Natural killer cell (primary cell): ENCODE measurements around the gene ANKRD40. TPM values are rescaled to one million over a fixed set of nuclear protein-coding genes. Genes with fewer than 3 reads are reported as not detected.
A peak's percentile ranks its signal among the peaks of the same experiment; 100 is the strongest.

Experiments used
- ATAC-seq, 3 donors: fragments of 150-1000 bp in 2 of 3; fragments of 200-7000 bp in 1 of 3; cut with Tn5 transposase; 1 replicate in 1 of 3; 2 replicates in 2 of 3; pipeline ENCODE4 v1.10.0; 2021; ENCODE audit warnings: mild to moderate bottlenecking in 2 of 3, moderate library complexity in 2 of 3
- DNase-seq, 2 donors: peaks; one replicate each; pipeline versions ENCODE4 v3.0.0 to v3.0.0-alpha.2; 2013 to 2021; ENCODE audit warnings: mixed read lengths in 1 of 2
- H3K27ac ChIP-seq: one replicate; pipeline ENCODE4 v1.5.1; 2013; ENCODE audit warnings: mild to moderate bottlenecking, low read length
- H3K27me3 ChIP-seq: one replicate; pipeline ENCODE4 v1.6.1; 2013; ENCODE audit warnings: low read length; ENCODE audit not compliant: control insufficient read depth, insufficient read depth
- H3K36me3 ChIP-seq: one replicate; pipeline ENCODE4 v1.6.1; 2013; ENCODE audit warnings: low read length; ENCODE audit not compliant: control insufficient read depth, insufficient read depth
- H3K4me1 ChIP-seq: one replicate; pipeline ENCODE4 v1.6.1; 2013; ENCODE audit warnings: low read length; ENCODE audit not compliant: control insufficient read depth, insufficient read depth
- H3K4me3 ChIP-seq: one replicate; pipeline ENCODE4 v1.5.1; 2013; ENCODE audit warnings: low read length
- H3K9me3 ChIP-seq: one replicate; pipeline ENCODE4 v1.6.1; 2013; ENCODE audit warnings: low read length; ENCODE audit not compliant: control insufficient read depth, insufficient read depth
- H3K27ac Mint-ChIP-seq, 2 donors: one replicate each; pipeline ENCODE4 v1.8.0; 2022; ENCODE audit warnings: mild to moderate bottlenecking in 2 of 2, mixed read lengths in 2 of 2, moderate library complexity in 1 of 2
- H3K27me3 Mint-ChIP-seq, 2 donors: one replicate each; pipeline ENCODE4 v1.8.0; 2022; ENCODE audit warnings: low read depth in 2 of 2, mixed read lengths in 2 of 2
- H3K36me3 Mint-ChIP-seq: one replicate; pipeline ENCODE4 v1.8.0; 2022; ENCODE audit warnings: mixed read lengths
- H3K4me1 Mint-ChIP-seq, 2 donors: one replicate each; pipeline ENCODE4 v1.8.0; 2022; ENCODE audit warnings: mixed read lengths in 2 of 2
- H3K4me3 Mint-ChIP-seq: one replicate; pipeline ENCODE4 v1.8.0; 2022; ENCODE audit warnings: mild to moderate bottlenecking, moderate library complexity, mixed read lengths
- H3K9me3 Mint-ChIP-seq, 2 donors: one replicate each; pipeline ENCODE4 v1.8.0; 2022; ENCODE audit warnings: mixed read lengths in 2 of 2
- CTCF ChIP-seq: fragments of 200-600 bp; IDR thresholded peaks from one replicate; pipeline ENCODE4 v1.8.0; 2022; ENCODE audit warnings: antibody characterized with exemption
- WGBS: methylation state at CpG from one replicate; pipeline ENCODE4 v1.1.7; 2013; ENCODE audit warnings: missing lambda C conversion rate; ENCODE audit not compliant: insufficient coverage; 5-methylcytosine and 5-hydroxymethylcytosine counted together
- intact Hi-C: fragments of 100-400 bp; cut with micrococcal nuclease; formaldehyde crosslinking; loops from one replicate; pipeline ENCODE4 v1.14.2; 2022
- total RNA-seq, 4 donors: library from RNA; stranded (reverse); fragments of 120-200 nt in 1 of 4; gene quantifications; one replicate each; pipeline versions ENCODE4 v1.2.3 to v1.2.4, GENCODE V29; 2013 to 2022

Gene ANKRD40
- total RNA-seq, 3 donors from 2014 or later (not counting 1 experiment from before 2014, with no cell fraction given): 22.1 to 32.0 (median 30.8) TPM

GRCh38 chr17:50735287-50735686, 27.6 kb upstream of the ANKRD40 start:
- no peaks in the 10 kb centered on the region for H3K27me3 ChIP-seq
- Mint-ChIP-seq H3K36me3 (no peaks in the 10 kb centered on the region), H3K27me3 (no peaks in the 10 kb centered on the region), H3K27ac (peak overlapping the region; percentile 4 to 7), H3K4me1 (peaks cover 51 to 58% of the 10 kb centered on the region in 2 donors), H3K4me3 (no peak overlapping the region), H3K9me3 (no peaks in the 10 kb centered on the region)
- no peak for TF ChIP-seq CTCF
- no peak overlapping the region for H3K4me3 ChIP-seq
- peaks cover 27% of the 10 kb centered on the region for H3K36me3 ChIP-seq
- no peak overlapping the region for H3K27ac ChIP-seq
- H3K9me3 ChIP-seq: no peaks in the 10 kb centered on the region
- ATAC-seq (no peak), DNase-seq (no peak)
- H3K4me1 ChIP-seq: peaks cover 26% of the 10 kb centered on the region
- 82% methylated on average over 2 of the region's 3 CpGs for WGBS
- intact Hi-C loops: no loop called here

GRCh38 chr17:50731575-50732460, 24.1 kb upstream of the ANKRD40 start:
- Mint-ChIP-seq H3K4me1 (peaks cover 51 to 67% of the 10 kb centered on the region in 2 donors), H3K36me3 (no peaks in the 10 kb centered on the region), H3K27ac (peak overlapping the region; percentile 78 to 83), H3K4me3 (peak overlapping the region; percentile 21), H3K27me3 (no peaks in the 10 kb centered on the region), H3K9me3 (peaks cover 0 to 3% of the 10 kb centered on the region in 2 donors)
- H3K4me3 ChIP-seq: no peak overlapping the region
- no peak for TF ChIP-seq CTCF
- H3K27me3 ChIP-seq: no peaks in the 10 kb centered on the region
- peaks cover 3% of the 10 kb centered on the region for H3K36me3 ChIP-seq
- H3K27ac ChIP-seq: peak overlapping the region; percentile 15
- 67% methylated on average over 7 of the region's 7 CpGs for WGBS
- intact Hi-C loops: no loop called here
- H3K9me3 ChIP-seq: no peaks in the 10 kb centered on the region
- peaks cover 41% of the 10 kb centered on the region for H3K4me1 ChIP-seq
- DNase-seq: peak in 1 of 2 donors; percentile 42
- peak; percentile 56 to 62 (median 60) for ATAC-seq

DNA sequence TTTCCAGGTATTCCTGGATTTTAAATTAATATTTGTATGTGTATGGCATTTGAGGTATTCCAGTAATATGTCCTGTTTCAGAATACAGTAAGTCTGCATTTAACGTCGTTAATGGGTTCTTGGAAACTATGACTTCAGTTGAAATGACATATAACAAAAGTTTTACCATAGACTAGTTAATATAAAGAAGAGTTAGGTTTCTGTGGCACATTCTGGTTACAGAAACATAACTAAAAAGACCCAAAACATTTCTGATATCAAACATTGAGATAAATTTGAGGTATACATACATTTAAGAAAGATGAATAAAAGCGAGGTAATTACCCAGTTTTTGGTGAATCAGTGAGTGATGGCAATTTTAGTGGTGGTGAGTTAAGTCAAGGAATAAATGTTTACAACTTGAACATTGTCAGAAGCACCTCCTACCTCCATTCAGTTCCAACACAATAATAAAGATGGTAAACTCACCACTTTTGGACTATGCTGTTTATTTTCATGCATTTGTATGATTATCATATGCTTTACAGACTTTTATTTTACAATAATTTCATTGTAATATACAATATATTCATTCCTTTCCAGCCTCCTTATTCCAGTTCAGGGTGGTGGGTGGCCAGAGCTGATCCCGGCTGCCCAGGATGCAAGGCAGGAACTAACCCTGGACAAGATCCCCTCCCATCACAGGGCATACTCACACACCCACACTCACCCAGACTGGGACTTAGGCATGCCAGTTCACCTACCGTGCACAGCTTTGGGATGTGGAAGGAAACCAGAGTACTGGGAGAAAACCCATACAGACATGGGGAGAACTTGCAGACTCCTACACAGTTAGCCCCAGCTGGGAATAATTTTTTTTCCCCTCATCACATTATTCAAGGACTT, 21.4 kb upstream of the ANKRD40 start:
- ATAC-seq (no peak), DNase-seq (no peak)
- no peaks in the 10 kb centered on the region for H3K27me3 Mint-ChIP-seq
- Histone ChIP-seq H3K4me1 (peaks cover 39% of the 10 kb centered on the region), H3K27ac (no peak overlapping the region), H3K9me3 (no peaks in the 10 kb centered on the region), H3K27me3 (no peaks in the 10 kb centered on the region), H3K4me3 (no peak overlapping the region), H3K36me3 (peaks cover 3% of the 10 kb centered on the region)
- intact Hi-C loops: no loop called here
- H3K36me3 Mint-ChIP-seq: no peaks in the 10 kb centered on the region
- 79% methylated on average over 3 of the region's 5 CpGs for WGBS
- peaks cover 0 to 3% of the 10 kb centered on the region in 2 donors for H3K9me3 Mint-ChIP-seq
- TF ChIP-seq CTCF: no peak
- H3K4me3 Mint-ChIP-seq: no peak overlapping the region
- peaks cover 51 to 62% of the 10 kb centered on the region in 2 donors for H3K4me1 Mint-ChIP-seq
- H3K27ac Mint-ChIP-seq: peak overlapping the region in 1 of 2 donors; percentile 57
